Heart left ventricle (tissue), 13 donors: ENCODE results near the gene CTNNA1.

Source experiments
- POLR2A ChIP-seq, 2 donors: fragments of 450-650 bp; IDR thresholded peaks; one replicate each; pipeline ENCODE4 v1.6.1; 2017; ENCODE audit warnings: antibody characterized with exemption in 2 of 2, mild to moderate bottlenecking in 2 of 2, moderate library complexity in 2 of 2
- TF ChIP-seq, protein P1 (sequence below), 12 donors: fragments of 200-600 bp; sonication (generic) in 4 of 12; IDR thresholded peaks; one replicate each; pipeline versions ENCODE4 v1.5.0 to v1.8.0; 2018 to 2022; ENCODE audit warnings: antibody characterized with exemption in 12 of 12, mild to moderate bottlenecking in 5 of 12
- donor health status: ischemic (EF 13 %, LVEDD 7.1; RV severe dilation, severe dysfunction).
- donor health status: DM: no; HTN: yes; CAD: no.
- donor health status: DM: no; HTN: no; CAD: no.
- donor health status: ischemic (EF 25% LVEDD 6.9; RV normal size, moderate dysfunction).
- donor health status: ischemic (EF 25% LVEDD 5.7; RV mildly dilated, moderate dysfunction).
- donor health status: ischemic (EF 35%, LVEDD 5.7; RV mildly dilated, moderate dysfunction).
- donor health status: nonischemic (EF 11% LVEDD 7.7; RV severe dilation, severe dysfunction).
- donor health status: DM: yes; HTN: yes; CAD: no.
- donor health status: PGD.
- donor health status: ischemic (EF 29% LVEDD 5.4; RV normal size, mild dysfunction).
- donor health status: nonischemic (EF 23%, LVEDD 6.1; RV moderate dilation, normal function).

DNA sequence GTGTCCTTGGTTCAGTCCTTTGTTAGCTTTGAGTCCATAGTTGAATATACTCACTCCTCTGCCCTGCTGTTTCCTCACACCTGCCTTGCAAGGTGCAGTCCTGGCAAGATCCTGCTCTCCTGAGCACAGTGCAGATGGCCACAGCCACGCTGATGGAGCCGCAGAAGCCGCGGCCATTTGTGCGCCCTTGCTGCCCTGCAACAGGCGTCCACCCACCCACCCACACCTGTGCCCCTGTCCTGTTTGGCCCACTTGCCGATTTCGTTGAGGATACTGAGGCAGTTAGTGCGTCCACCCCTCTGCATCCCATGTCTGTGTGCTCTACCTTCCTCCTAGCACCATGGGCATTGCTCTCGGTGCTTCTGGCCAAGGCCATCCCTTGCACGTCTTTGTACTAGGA lies 173.0 kb downstream of the CTNNA1 start:
- TF ChIP-seq POLR2A (IDR thresholded peaks at IDR 0.05): no peak
- TF ChIP-seq, protein P1, sequence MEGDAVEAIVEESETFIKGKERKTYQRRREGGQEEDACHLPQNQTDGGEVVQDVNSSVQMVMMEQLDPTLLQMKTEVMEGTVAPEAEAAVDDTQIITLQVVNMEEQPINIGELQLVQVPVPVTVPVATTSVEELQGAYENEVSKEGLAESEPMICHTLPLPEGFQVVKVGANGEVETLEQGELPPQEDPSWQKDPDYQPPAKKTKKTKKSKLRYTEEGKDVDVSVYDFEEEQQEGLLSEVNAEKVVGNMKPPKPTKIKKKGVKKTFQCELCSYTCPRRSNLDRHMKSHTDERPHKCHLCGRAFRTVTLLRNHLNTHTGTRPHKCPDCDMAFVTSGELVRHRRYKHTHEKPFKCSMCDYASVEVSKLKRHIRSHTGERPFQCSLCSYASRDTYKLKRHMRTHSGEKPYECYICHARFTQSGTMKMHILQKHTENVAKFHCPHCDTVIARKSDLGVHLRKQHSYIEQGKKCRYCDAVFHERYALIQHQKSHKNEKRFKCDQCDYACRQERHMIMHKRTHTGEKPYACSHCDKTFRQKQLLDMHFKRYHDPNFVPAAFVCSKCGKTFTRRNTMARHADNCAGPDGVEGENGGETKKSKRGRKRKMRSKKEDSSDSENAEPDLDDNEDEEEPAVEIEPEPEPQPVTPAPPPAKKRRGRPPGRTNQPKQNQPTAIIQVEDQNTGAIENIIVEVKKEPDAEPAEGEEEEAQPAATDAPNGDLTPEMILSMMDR (IDR thresholded peaks at IDR 0.05): no peak
